Posterior cingulate gyrus (tissue), 11 donors: ENCODE results near the gene TPSD1.

ENCODE experiments used
- DNase-seq, 10 donors: peaks; one replicate each; pipeline versions ENCODE4 v3.0.0 to v3.0.0-alpha.2; 2020 to 2021; ENCODE audit warnings: mixed read lengths in 3 of 10
- intact Hi-C: fragments of 100-400 bp; cut with DNase I; formaldehyde crosslinking; loops from one replicate; pipeline ENCODE4 v1.15.1; 2023

TPSD1 gene

GRCh38 chr16:1277617-1278282 is 21.9 kb downstream of the TPSD1 start:
- no peak for DNase-seq
- intact Hi-C loops = no loop called here

DNA sequence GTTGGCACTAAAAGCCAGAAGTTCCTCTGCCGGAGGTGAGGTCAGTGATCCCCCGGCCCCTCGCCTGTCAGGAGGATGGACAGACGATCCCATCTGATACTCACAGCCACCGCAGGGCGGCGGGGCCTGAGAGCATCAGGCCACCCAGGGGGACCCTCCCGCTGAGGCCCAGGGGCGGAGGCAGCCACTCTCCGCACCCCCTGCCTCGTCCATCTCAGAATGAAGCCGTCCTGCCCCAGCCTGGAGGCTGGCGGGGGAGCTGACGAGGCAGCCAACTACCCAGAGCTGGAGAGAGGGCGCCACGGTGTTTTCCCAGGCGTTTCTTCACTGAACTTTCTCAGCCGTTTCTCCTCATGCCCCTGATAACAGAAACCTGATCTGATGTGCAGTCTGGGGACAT is 22.6 kb downstream of the TPSD1 start:
- intact Hi-C loops = no loop called here
- DNase-seq = no peak

GRCh38 chr16:1279081-1279944 is 23.4 kb downstream of the TPSD1 start:
- intact Hi-C loops = no loop called here
- DNase-seq = no peak

- intact Hi-C loops = no loop called here
- DNase-seq = no peak
Observed at GRCh38 chr16:1279945-1280589, 24.2 kb downstream of the TPSD1 start.

- no peak for DNase-seq
- intact Hi-C loops = no loop called here
Observed at GRCh38 chr16:1280783-1281182, 24.9 kb downstream of the TPSD1 start.

DNA sequence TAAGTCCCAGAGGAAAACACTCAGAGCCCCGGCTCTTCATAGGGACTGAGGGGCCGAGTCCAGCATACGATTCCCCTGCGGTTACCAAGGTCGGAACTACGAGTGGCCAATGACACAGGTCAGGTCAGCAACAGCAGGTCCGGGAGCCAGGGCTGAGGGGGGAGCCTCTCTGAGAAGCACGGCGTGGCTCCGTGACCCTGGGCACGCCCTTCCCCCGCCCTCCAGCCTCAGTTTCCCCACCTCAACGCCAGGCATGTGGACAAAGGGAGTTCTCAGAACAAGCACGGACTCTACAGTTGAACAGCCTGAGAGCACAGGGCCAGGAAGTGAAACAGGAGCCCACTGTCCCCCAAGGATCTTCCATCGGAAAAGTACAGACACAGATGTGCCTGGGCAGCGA is 25.6 kb downstream of the TPSD1 start:
- intact Hi-C loops = no loop called here
- no peak for DNase-seq

DNA sequence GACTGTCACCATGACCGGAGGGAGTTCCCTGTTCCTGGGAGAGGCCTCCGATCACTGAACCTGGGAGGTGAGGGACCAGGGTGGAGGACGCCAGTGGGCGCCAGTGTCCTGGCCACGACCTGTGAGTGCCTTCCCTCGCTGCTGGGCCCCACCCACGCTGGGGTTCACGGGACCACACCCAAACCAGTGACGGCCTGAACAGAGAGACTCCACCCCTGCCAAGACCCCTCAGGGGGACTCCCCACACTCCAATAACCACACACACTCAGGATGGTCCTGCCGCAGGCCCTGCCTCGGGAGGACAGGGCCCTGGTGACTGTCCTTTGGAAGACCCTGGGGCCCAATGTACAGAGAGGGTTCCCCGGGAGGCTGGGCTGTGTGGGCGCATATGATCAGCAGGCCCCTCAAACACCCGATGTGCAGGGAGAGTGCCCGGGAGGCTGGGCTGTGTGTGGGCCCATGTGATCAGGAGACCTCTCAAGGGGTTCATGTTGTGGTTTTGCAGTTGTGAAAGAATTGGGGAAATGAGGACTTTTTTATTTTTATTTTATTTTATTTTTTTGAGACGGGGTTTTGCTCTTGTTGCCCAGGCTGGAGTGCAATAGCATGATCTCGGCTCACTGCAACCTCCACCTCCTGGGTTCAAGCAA is 26.6 kb downstream of the TPSD1 start:
- no peak for DNase-seq
- intact Hi-C loops = no loop called here

- intact Hi-C loops = no loop called here
- peak in 1 of 10 donors; percentile 72 for DNase-seq
Observed at GRCh38 chr16:1283296-1283695, 27.4 kb downstream of the TPSD1 start.

DNA sequence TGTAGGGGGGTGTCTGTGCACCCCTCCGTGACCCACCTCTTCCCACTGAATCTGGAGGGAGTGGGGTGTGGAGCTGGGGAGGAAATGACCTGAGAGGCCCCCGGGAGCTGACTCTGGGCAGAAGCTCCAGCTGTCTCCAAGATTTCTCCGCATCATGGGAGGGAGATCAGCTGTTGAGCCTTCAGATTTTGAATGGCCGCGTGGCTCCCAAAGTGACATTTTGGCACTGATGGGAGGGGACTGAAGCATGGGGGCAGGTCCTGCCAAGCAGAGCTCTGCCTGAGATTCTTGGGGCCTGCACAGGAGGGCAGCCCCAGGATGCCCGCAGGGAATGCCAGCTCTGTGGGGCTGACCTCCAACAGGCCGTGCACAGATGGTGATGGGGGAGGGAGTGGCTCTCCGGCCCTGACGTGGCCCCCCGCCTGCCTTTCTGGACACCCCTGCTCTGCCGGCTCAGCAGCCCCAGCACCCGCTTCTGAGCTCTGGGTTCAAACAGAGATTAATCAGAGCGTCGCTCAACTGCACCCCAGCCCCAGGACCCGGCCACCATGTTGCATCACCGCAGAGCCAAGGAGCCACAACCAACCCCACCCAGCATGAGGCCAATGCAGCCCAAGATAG is 28.2 kb downstream of the TPSD1 start:
- DNase-seq = no peak
- intact Hi-C loops = no loop called here

GRCh38 chr16:1285669-1286512 is 30.0 kb downstream of the TPSD1 start:
- peak in 1 of 10 donors; percentile 74 for DNase-seq
- intact Hi-C loops = no loop called here

DNA sequence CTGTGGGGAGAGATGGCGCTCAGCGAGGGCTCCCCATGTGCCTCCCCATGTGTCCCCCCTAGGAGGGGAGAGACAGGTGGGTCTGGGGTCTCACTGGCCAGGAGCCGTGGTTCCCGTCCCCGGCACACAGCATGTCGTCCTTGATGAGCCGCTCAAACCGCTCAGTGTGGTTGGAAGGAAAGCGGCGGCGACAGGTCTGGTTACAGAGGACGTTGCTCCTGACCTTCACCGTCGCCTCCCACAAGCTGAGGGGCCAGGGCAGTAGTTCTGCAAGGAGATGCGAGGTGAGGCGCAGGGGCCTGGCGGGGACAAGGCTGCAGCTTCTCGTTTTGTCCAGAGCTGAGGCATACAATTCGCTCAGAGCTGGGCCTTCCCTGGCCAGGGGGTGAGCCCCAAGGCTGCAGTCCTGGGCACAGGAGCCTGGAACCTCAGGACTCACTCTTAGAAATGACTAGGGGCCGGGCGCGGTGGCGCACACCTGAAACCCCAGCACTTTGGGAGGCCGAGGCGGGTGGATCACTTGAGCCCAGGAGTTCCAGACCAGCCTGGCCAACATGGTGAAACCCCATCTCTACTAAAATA is 30.7 kb downstream of the TPSD1 start:
- DNase-seq = no peak
- intact Hi-C loops = no loop called here

GRCh38 chr16:1287982-1288670 is 32.3 kb downstream of the TPSD1 start:
- intact Hi-C loops = no loop called here
- DNase-seq = no peak

- intact Hi-C loops = no loop called here
Observed at GRCh38 chr16:1288813-1289476, 33.1 kb downstream of the TPSD1 start.

DNA sequence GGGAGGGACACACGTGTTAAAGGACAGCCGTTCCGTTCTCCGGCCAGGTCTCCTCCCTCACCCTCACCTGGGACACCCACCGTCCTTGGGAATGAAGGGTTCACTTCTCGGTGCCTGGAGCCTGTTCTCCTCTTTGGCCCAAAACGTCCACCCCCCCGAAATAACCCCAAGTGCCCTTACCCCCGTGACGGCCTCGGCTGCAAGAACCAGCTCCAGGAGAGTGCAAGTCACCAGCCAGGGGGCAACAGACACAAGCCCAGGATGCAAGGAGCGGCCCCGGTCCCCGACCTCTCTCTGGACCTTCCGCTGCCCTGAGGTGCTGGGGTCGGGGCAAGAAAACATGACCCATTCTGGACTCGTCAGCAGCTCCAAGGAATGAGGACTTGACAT is 33.6 kb downstream of the TPSD1 start:
- no peak for DNase-seq
- intact Hi-C loops = no loop called here

More at GRCh38 chr16:1288813-1289476, 33.1 kb downstream of the TPSD1 start:
- no peak for DNase-seq

GRCh38 chr16:1290063-1290501 is 34.2 kb downstream of the TPSD1 start:
- DNase-seq = no peak
- intact Hi-C loops = no loop called here

DNA sequence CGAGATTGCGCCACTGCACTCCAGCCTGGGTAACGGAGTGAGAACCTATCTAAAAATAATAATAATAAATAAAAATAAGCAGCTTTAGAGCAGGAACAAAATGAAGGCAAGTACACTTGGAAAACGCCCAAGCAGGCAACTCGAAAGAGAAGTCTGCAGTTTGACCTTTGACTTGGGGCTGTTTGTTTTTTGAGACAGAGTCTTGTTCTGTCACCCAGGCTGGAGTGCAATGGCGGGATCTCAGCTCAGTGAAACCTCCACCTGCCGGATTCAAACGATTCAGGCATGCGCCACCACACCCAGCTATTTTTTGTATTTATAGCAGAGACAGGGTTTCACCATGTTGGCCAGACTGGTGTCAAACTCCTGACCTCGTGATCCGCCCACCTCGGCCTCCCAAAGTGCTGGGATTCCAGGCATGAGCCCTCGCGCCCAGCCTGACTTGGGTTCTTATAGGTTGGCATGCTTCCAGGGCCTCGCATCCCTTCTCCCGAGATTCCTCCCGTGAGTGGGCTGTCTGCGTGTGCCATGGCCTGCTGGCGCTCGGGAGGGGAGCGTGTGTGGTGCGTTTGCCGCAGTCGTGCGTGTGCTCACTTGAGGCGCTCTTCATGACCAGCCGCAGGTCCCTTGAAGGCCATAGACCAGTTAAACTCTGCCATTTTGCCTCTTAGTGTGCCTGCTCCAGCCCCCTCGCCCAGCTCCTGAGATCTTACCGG is 35.1 kb downstream of the TPSD1 start:
- no peak for DNase-seq
- intact Hi-C loops = no loop called here

DNA sequence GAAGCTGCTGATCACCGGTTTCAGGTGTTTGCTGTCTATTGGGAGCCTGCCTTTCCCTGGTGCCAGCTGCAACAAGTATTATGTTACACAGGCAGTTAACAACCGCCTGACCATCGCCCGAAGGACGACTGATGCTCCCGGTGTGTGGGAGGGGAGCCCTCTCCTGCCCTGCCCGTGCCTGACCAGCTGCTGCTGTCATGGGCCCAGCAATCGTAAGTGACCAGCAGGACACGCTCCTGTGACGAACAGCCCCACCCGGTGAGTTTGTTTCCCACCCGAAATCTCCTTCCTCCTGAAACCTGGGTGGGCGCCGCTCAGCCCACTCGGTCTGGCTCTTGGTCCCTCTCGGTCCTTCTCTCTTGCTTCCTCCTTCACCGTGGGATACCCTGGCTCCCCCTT is 35.7 kb downstream of the TPSD1 start:
- DNase-seq = peak in 1 of 10 donors; percentile 76
- intact Hi-C loops = no loop called here
